HK-2 (cell line): ENCODE measurements around the gene NTMT2.

ENCODE experiments used
- DNase-seq: peaks from one replicate; pipeline ENCODE4 v3.0.0-alpha.2; 2018; ENCODE audit not compliant: unreplicated experiment

The NTMT2 gene

DNA sequence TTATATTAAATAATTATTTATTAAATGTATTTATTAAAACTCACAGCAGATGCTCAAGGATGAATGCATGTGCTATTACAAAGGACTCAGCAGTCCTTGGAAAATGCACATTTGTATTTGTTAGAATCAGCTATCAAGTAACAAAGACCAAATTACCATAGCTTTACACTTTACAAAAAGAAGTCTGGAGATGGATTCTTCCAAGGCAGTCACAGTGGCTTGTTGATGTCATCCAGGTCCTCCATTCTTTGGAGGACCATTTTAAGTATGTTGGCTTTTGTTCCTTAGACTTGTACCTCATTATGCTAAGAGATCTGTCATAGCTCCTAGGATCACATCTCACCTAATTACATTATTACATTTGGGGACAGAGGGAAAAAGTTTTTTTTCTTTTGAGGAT, 63.4 kb downstream of the NTMT2 start:
- no peak for DNase-seq

- DNase-seq = no peak
Observed at GRCh38 chr1:170210142-170210541, 64.4 kb downstream of the NTMT2 start.

DNA sequence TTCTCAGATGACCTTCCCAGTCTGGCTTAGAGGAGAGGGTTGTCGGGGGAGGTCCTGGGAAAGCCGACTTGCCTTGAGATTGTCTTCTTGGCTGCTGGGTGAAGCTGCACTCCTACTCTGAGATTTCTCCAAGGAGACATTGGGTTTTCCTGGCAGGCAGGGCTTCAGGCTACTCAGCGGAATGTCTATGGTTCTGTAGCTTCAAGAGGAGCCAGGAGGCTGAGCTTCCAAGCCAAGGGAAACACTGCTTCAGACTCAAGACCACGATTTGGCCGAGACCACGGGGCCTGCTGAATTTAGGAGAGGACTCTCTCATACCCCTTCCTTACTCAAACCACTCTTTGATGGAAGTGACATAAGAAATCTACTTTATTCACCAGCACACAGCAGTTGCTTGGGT, 67.8 kb downstream of the NTMT2 start:
- no peak for DNase-seq

DNA sequence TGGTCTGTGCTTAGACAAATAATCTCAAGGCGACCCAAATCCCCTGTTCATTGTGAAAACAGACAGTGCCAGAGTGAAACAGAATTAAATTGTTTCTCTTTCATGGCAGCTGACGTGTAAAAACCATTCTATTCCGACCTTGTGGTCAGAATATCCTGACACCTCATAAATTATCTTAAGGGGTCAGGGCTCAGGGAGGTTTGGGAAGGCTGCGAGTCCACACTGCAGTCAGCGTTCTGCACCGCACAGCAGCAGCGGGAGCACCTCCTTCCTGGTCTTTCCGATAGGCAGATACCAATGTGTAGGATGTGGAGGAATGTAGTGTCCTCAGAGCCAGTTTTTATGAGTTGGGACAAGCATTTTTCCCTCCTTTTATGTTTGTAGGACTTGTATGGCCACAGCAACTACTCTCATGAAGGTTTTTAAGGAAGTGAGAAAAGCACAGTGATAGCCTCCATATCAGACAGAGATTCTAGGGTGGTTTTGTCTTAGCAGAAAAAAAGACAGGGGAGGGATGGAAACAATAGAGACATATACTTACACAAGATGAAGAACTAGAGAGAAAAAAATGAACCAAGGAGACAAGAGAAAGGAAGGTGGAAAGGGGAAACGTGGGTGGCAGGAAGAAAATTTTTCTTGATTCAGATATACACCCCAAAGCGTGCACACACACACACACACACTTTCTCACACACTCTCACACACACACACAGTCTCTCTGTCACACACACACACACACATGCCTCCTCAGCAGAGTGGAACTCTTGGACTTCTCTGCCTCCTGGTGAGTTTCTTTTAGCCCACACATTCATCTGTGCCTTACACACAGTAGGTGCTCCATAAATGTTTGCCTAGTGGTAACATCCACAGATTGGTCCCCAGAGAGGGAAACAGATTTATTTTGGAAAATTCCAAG, 68.6 kb downstream of the NTMT2 start:
- no peak for DNase-seq

DNA sequence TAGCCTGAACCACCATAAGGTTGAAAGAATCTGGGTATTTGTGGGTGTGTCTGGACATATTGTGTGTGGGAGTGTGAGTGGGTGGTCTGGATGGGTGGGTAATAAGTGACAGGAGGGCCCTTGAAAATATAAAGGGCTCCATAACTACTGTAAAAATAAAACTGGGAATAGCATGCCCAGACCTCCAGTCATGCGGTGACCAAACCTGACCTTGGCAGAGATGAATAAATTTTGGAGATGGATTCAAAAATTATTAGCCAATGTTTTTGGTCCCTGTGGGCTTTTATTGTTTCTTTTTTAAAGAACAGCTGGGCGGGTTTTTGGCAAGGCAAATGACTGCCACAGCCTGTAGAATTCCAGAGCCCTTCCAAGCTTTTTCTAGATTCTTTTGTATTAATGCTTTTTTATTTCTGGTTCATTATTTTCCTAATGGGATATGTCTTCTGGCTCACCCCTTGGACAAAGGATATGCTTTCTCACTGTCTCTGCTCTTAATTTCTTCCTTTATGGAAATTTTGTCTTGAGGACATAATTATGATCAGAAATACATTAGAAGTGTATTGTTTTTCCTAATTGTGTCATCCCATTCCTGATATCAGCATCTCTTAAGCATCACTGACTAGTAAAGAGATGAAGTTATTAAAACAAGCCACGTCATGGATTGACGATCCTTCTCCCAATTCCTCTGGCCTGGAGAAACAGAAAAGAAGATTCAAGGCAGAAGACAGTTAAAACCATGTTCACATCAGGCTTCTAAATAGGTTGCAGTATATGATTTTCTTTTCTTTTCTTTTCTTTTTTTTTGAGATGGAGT, 69.5 kb downstream of the NTMT2 start:
- DNase-seq = no peak

GRCh38 chr1:170217517-170218256, 71.9 kb downstream of the NTMT2 start:
- DNase-seq = no peak

- no peak for DNase-seq
Observed at GRCh38 chr1:170218257-170218650, 72.5 kb downstream of the NTMT2 start.
